Gastroesophageal sphincter (tissue), 4 donors: ENCODE results near the gene FRMPD4. TPM values are rescaled to one million over a fixed set of nuclear protein-coding genes. Genes with fewer than 3 reads are reported as not detected.

Experiments
- ATAC-seq: fragments of 150-250 bp; one replicate; pipeline ENCODE4 v1.9.1; 2016; ENCODE audit warnings: mild to moderate bottlenecking, moderate library complexity
- H3K27ac ChIP-seq, 4 donors: fragments of 200-600 bp; sonication (generic) in 3 of 4; 1 replicate in 3 of 4; 2 replicates in 1 of 4; pipeline ENCODE4 v1.5.1; 2016 to 2019
- H3K27me3 ChIP-seq: fragments of 200-600 bp; sonication (generic); one replicate; pipeline ENCODE4 v1.5.1; 2019
- H3K36me3 ChIP-seq, 2 donors: fragments of 200-600 bp; sonication (generic); one replicate each; pipeline ENCODE4 v1.5.1; 2019; ENCODE audit warnings: control low read depth in 1 of 2
- H3K4me1 ChIP-seq, 3 donors: fragments of 200-600 bp; sonication (generic); 1 replicate in 2 of 3; 2 replicates in 1 of 3; pipeline ENCODE4 v1.5.1; 2016 to 2019; ENCODE audit warnings: control low read depth in 2 of 3
- H3K4me3 ChIP-seq, 2 donors: fragments of 200-600 bp; sonication (generic); one replicate each; pipeline ENCODE4 v1.5.1; 2019; ENCODE audit warnings: mild to moderate bottlenecking in 1 of 2, moderate library complexity in 1 of 2
- H3K9me3 ChIP-seq, 3 donors: fragments of 200-600 bp; sonication (generic); one replicate each; pipeline ENCODE4 v1.5.1; 2017 to 2019; ENCODE audit warnings: control low read depth in 2 of 3
- CTCF ChIP-seq, 4 experiments: fragments of 200-600 bp in 2 of 4; fragments of 450-650 bp in 2 of 4; sonication (generic) in 1 of 4; IDR thresholded peaks; one replicate each; pipeline ENCODE4 v1.5.1; 2017 to 2019; ENCODE audit warnings: antibody characterized with exemption in 4 of 4, mild to moderate bottlenecking in 2 of 4, moderate library complexity in 2 of 4
- EP300 ChIP-seq: sonication (generic); formaldehyde crosslinking; IDR thresholded peaks from one replicate; pipeline ENCODE4 v1.6.1; 2017; ENCODE audit warnings: antibody characterized with exemption, mild to moderate bottlenecking
- POLR2A ChIP-seq, 2 donors: fragments of 450-650 bp; IDR thresholded peaks; one replicate each; pipeline ENCODE4 v1.6.1; 2017; ENCODE audit warnings: antibody characterized with exemption in 2 of 2, mild to moderate bottlenecking in 2 of 2, moderate library complexity in 1 of 2
- POLR2AphosphoS5 ChIP-seq: sonication (generic); formaldehyde crosslinking; IDR thresholded peaks from one replicate; pipeline ENCODE4 v1.6.1; 2017; ENCODE audit warnings: antibody characterized with exemption
- WGBS, 2 donors: methylation state at CpG; one replicate each; pipeline ENCODE4 v1.1.5; 2018; ENCODE audit warnings: low coverage in 1 of 2; 5-methylcytosine and 5-hydroxymethylcytosine counted together
- total RNA-seq, 4 donors: library from RNA; depleted of rRNA; stranded (reverse); fragments of >200 nt; gene quantifications; one replicate each; pipeline ENCODE4 v1.1.0, GENCODE V29; 2016

Gene FRMPD4
- total RNA-seq, 4 donors from 2014 or later = 0.31 to 2.1 (median 1.3) TPM; not detected in 1

- H3K9me3 ChIP-seq = no peaks in the 10 kb centered on the region
- H3K27ac ChIP-seq = no peak overlapping the region
- H3K36me3 ChIP-seq = no peaks in the 10 kb centered on the region
- H3K4me3 ChIP-seq = no peak overlapping the region
- WGBS, 2 donors = no CpG with 5 or more reads among the region's 3 CpGs
- H3K4me1 ChIP-seq = no peaks in the 10 kb centered on the region
- no peak for ATAC-seq
- TF ChIP-seq CTCF (IDR thresholded peaks at IDR 0.05) (no peak), POLR2A (IDR thresholded peaks at IDR 0.05) (no peak)
- H3K27me3 ChIP-seq = no peaks in the 10 kb centered on the region
These were observed 10.3 kb upstream of the FRMPD4 start for GRCh38 chrX:12128017-12128416.

DNA sequence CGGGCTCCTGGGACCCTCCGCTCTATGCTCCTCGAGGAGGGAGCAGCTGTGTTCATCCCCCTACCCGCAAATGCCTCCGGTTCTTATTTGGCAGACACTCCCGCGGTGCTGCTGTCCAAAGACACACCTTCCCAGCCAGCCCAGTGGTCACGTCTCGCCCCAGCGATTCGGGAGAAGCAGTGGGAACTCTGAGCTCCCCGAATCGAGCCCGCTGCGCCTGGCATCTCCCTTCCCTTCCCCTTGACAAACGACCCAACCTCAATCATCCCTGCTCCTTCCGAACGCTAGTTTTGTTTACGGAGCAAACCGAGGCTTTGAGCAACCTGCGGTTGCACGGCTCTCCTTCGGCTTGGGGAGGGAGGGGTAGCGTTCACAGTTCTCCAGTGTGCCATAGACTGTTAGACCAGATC lies 317 bp upstream of the FRMPD4 start:
- H3K36me3 ChIP-seq = no peaks in the 10 kb centered on the region
- no CpG with 5 or more reads among the region's 24 CpGs for WGBS, 2 donors
- TF ChIP-seq POLR2AphosphoS5 (no peak), EP300 (no peak), CTCF (IDR thresholded peaks at IDR 0.05) (no peak), POLR2A (IDR thresholded peaks at IDR 0.05) (no peak)
- H3K27me3 ChIP-seq = peaks cover 18% of the 10 kb centered on the region
- ATAC-seq = no peak
- no peaks in the 10 kb centered on the region for H3K9me3 ChIP-seq
- no peak overlapping the region for H3K27ac ChIP-seq
- H3K4me1 ChIP-seq = peaks cover 0 to 8% (median 0%) of the 10 kb centered on the region in 3 donors
- H3K4me3 ChIP-seq = peak overlapping the region; percentile 26 to 45

- Histone ChIP-seq H3K4me3 (no peak overlapping the region), H3K27me3 (peaks cover 18% of the 10 kb centered on the region), H3K9me3 (no peaks in the 10 kb centered on the region), H3K27ac (no peak overlapping the region), H3K36me3 (no peaks in the 10 kb centered on the region), H3K4me1 (peaks cover 0 to 8% (median 0%) of the 10 kb centered on the region in 3 donors)
- TF ChIP-seq POLR2A (IDR thresholded peaks at IDR 0.05) (no peak), POLR2AphosphoS5 (no peak), EP300 (no peak), CTCF (IDR thresholded peaks at IDR 0.05) (no peak)
- 82 to 89% methylated on average over 3 to 4 of the region's 4 CpGs for WGBS, 2 donors
- ATAC-seq = no peak
These were observed 1.8 kb downstream of the FRMPD4 start for GRCh38 chrX:12139934-12140611.

DNA sequence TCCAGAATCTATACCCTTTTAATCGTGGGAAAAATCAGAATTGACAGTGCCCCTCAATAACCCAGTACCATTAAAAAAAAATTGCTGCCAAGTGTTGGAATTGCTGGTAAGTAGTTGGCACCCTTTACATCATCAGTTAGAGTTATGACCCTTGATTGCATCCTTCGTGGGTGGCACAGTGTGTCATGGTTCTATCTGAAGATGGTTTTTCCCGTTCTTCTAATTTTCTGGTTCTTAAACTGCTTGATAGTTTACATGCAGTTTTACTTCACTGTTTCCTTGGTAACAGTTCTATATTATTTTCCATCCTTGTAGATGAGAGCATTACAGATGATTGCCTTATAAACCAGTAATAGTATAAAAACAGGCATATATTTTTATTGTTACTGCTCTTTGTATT lies 3.2 kb downstream of the FRMPD4 start:
- no peaks in the 10 kb centered on the region for H3K9me3 ChIP-seq
- H3K4me3 ChIP-seq = no peak overlapping the region
- H3K4me1 ChIP-seq = peaks cover 0 to 8% (median 0%) of the 10 kb centered on the region in 3 donors
- H3K27me3 ChIP-seq = peaks cover 18% of the 10 kb centered on the region
- no peak for TF ChIP-seq POLR2A (IDR thresholded peaks at IDR 0.05)
- no peak for TF ChIP-seq CTCF (IDR thresholded peaks at IDR 0.05)
- TF ChIP-seq EP300 = no peak
- no peak for TF ChIP-seq POLR2AphosphoS5
- no peaks in the 10 kb centered on the region for H3K36me3 ChIP-seq
- no peak for ATAC-seq
- WGBS, 2 donors = 70 to 90% methylated on average over 3 of the region's 3 CpGs
- H3K27ac ChIP-seq = no peak overlapping the region

DNA sequence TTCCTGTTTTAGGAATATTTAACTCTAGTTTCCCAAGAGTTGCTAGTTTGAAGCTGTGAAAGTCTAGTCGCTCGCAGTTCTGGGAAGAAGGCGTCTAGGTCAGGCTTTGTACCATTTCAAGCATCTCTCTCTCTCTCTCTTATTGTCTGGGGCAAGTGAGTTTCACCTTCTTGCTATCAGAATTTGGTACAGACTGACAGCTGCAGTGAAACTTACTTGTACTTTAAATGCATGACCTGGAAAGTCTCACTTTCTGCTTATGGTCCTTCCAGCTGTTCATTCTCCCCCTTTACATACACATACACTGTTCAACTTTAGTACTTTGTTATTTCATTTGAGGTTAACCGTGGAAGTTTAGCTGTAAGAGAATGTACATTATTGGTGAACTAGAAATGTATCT lies 4.4 kb downstream of the FRMPD4 start:
- Histone ChIP-seq H3K36me3 (no peaks in the 10 kb centered on the region), H3K4me1 (peaks cover 0 to 8% (median 0%) of the 10 kb centered on the region in 3 donors), H3K27ac (no peak overlapping the region), H3K4me3 (no peak overlapping the region), H3K27me3 (peaks cover 18% of the 10 kb centered on the region), H3K9me3 (no peaks in the 10 kb centered on the region)
- no peak for ATAC-seq
- TF ChIP-seq POLR2A (IDR thresholded peaks at IDR 0.05) (no peak), EP300 (no peak), POLR2AphosphoS5 (no peak), CTCF (IDR thresholded peaks at IDR 0.05) (no peak)
- 57 to 70% methylated on average over 3 to 4 of the region's 4 CpGs for WGBS, 2 donors
